HUDEP-2 (cell line): ENCODE data around the gene SLCO1A2.

Experiments
- DNase-seq, 76 experiments: peaks; one replicate each; lab custom pipeline; 2025; ENCODE audit not compliant: unreplicated experiment in 76 of 76; lab: John Stamatoyannopoulos, UW

The SLCO1A2 gene

GRCh38 chr12:21221072-21221471 lies 113.6 kb downstream of the SLCO1A2 start:
- DNase-seq, result no peak

GRCh38 chr12:21220266-21220665 lies 114.5 kb downstream of the SLCO1A2 start:
- DNase-seq, result no peak

DNA sequence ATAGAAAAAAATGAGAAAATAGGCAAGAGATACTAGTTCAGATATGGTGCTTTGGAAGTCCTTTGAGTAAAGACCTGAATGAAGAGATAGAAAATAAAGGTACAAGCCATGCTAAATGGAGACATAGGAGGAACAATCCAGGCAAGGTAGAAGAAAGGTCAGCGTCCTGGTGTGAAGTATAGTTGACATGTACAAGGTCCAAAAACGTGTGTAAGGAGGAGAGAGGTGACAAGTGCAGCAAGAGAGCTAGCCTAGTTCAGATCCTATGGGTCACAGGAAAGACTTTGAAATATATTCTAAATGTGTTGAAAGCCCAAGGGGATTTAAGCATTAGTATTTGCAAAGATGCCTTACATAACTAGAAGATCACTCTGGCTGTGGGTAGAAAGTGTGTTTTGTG lies 115.5 kb downstream of the SLCO1A2 start:
- DNase-seq, result no peak
